GM10248 (cell line): Measurements from ENCODE around the gene ARHGEF39.
"Not testable (repeated sequence)": the region's sequence is repeated elsewhere in the genome, so short reads cannot be mapped to it uniquely, and the experiment has no call there.

Experiments
- CTCF ChIA-PET: fragments of 300-600 bp; sonication (Branson Sonifier 250); formaldehyde crosslinking; extraction: SDS; loops from one replicate; lab custom pipeline; 2021; ENCODE audit warnings: antibody characterized with exemption; lab: Yijun Ruan, JAX
- POLR2A ChIA-PET: fragments of 350-650 bp; sonication (Branson Sonifier 250); formaldehyde crosslinking; extraction: SDS; loops from one replicate; lab custom pipeline; 2020; ENCODE audit warnings: antibody characterized with exemption; lab: Yijun Ruan, JAX
- DNase-seq: peaks from one replicate; pipeline ENCODE4 v3.0.0; 2012; ENCODE audit errors: extremely low spot score
- CTCF ChIP-seq: IDR thresholded peaks from 2 replicates; pipeline ENCODE4 v1.5.1; 2012; ENCODE audit warnings: mild to moderate bottlenecking, low read depth; ENCODE audit errors: extremely low read depth, missing control alignments, control extremely low read depth

ARHGEF39 gene

GRCh38 chr9:35639631-35640030, 25.4 kb downstream of the ARHGEF39 start:
- no peak for DNase-seq
- POLR2A ChIA-PET = no interaction called here
- CTCF ChIA-PET = interaction anchor here (0.7 to 3.2 kb wide), 9 partner anchors 18 to 187 kb away, joined by 3 to 7 read pairs (median 4); partner anchors contain the start of genes CCDC107, RMRP and TLN1
- TF ChIP-seq CTCF = no peak

GRCh38 chr9:35639225-35639624, 25.8 kb downstream of the ARHGEF39 start:
- DNase-seq, POLR2A ChIA-PET: not testable (repeated sequence)
- CTCF ChIA-PET = interaction anchor here (1.1 to 3.2 kb wide), 9 partner anchors 9 to 187 kb away, joined by 3 to 7 read pairs (median 4); partner anchors contain the start of gene TLN1

GRCh38 chr9:35638751-35639150, 26.2 kb downstream of the ARHGEF39 start:
- POLR2A ChIA-PET, DNase-seq: not testable (repeated sequence)
- CTCF ChIA-PET = interaction anchor here (1.1 to 3.2 kb wide), 5 partner anchors 9 to 93 kb away, joined by 3 to 7 read pairs (median 4); partner anchors contain the start of gene TLN1

GRCh38 chr9:35637427-35637955, 27.5 kb downstream of the ARHGEF39 start:
- DNase-seq, POLR2A ChIA-PET: not testable (repeated sequence)

GRCh38 chr9:35636877-35637246, 28.1 kb downstream of the ARHGEF39 start:
- DNase-seq, POLR2A ChIA-PET: not testable (repeated sequence)
- CTCF ChIA-PET = interaction anchor here (1.1 to 5.7 kb wide), 3 partner anchors 9 to 25 kb away, joined by 4 to 36 read pairs (median 6); partner anchors contain the start of genes CCDC107 and RMRP

More at GRCh38 chr9:35637427-35637955, 27.5 kb downstream of the ARHGEF39 start:
- CTCF ChIA-PET = interaction anchor here (1.5 kb wide), 1 partner anchor 10 kb away, joined by 7 read pairs; no protein-coding TSS in a partner anchor

GRCh38 chr9:35636135-35636876, 28.7 kb downstream of the ARHGEF39 start:
- ChIA-PET CTCF (interaction anchor here (1.1 to 5.7 kb wide), 3 partner anchors 10 to 24 kb away, joined by 4 to 36 read pairs (median 6); partner anchors contain the start of genes CCDC107 and RMRP), POLR2A (no interaction called here)
- no peak for DNase-seq
- TF ChIP-seq CTCF = no peak

- ChIA-PET POLR2A (no interaction called here), CTCF (interaction anchor here (0.9 to 5.7 kb wide), 6 partner anchors 10 to 61 kb away, joined by 3 to 36 read pairs (median 5); partner anchors contain the start of genes CCDC107 and RMRP)
- no peak for TF ChIP-seq CTCF
Observed at GRCh38 chr9:35635730-35636129, 29.3 kb downstream of the ARHGEF39 start.

GRCh38 chr9:35629597-35629996, 35.4 kb downstream of the ARHGEF39 start:
- no peak for TF ChIP-seq CTCF
- DNase-seq = no peak
- CTCF ChIA-PET = interaction anchor here (1.1 to 4.0 kb wide), 10 partner anchors 11 to 159 kb away, joined by 3 to 30 read pairs (median 7); partner anchors contain the start of genes ARHGEF39, CCDC107, CD72 and CREB3
- POLR2A ChIA-PET = interaction anchor here (0.7 kb wide), 1 partner anchor 82 kb away, joined by 5 read pairs; no protein-coding TSS in a partner anchor

More at GRCh38 chr9:35635730-35636129, 29.3 kb downstream of the ARHGEF39 start:
- DNase-seq = no peak
